ENCODE measurements around the gene IPO4. TPM values are rescaled to one million over a fixed set of nuclear protein-coding genes. Genes with fewer than 3 reads are reported as not detected.

The IPO4 gene
- total and polyA plus RNA-seq, 2 experiments from 2014 or later = 34.2 to 105 TPM

DNA sequence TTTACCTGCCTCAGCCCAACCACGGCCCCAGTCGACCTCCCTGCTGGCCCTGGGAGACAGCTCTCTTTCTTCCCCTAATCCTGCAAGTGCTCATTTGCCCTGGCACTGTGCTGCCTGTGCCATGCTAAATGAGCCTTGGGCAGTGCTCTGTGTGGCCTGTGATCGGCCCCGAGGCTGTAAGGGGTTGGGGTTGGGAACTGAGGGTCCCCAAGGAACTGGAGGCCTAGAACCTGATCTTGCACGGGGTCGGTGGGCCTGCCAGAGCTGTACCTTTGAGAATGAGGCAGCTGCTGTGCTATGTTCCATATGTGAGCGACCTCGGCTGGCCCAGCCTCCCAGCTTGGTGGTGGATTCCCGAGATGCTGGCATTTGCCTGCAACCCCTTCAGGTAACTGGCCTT is 38.6 kb downstream of the IPO4 start (continued):
- TF ChIP-seq, protein P1, sequence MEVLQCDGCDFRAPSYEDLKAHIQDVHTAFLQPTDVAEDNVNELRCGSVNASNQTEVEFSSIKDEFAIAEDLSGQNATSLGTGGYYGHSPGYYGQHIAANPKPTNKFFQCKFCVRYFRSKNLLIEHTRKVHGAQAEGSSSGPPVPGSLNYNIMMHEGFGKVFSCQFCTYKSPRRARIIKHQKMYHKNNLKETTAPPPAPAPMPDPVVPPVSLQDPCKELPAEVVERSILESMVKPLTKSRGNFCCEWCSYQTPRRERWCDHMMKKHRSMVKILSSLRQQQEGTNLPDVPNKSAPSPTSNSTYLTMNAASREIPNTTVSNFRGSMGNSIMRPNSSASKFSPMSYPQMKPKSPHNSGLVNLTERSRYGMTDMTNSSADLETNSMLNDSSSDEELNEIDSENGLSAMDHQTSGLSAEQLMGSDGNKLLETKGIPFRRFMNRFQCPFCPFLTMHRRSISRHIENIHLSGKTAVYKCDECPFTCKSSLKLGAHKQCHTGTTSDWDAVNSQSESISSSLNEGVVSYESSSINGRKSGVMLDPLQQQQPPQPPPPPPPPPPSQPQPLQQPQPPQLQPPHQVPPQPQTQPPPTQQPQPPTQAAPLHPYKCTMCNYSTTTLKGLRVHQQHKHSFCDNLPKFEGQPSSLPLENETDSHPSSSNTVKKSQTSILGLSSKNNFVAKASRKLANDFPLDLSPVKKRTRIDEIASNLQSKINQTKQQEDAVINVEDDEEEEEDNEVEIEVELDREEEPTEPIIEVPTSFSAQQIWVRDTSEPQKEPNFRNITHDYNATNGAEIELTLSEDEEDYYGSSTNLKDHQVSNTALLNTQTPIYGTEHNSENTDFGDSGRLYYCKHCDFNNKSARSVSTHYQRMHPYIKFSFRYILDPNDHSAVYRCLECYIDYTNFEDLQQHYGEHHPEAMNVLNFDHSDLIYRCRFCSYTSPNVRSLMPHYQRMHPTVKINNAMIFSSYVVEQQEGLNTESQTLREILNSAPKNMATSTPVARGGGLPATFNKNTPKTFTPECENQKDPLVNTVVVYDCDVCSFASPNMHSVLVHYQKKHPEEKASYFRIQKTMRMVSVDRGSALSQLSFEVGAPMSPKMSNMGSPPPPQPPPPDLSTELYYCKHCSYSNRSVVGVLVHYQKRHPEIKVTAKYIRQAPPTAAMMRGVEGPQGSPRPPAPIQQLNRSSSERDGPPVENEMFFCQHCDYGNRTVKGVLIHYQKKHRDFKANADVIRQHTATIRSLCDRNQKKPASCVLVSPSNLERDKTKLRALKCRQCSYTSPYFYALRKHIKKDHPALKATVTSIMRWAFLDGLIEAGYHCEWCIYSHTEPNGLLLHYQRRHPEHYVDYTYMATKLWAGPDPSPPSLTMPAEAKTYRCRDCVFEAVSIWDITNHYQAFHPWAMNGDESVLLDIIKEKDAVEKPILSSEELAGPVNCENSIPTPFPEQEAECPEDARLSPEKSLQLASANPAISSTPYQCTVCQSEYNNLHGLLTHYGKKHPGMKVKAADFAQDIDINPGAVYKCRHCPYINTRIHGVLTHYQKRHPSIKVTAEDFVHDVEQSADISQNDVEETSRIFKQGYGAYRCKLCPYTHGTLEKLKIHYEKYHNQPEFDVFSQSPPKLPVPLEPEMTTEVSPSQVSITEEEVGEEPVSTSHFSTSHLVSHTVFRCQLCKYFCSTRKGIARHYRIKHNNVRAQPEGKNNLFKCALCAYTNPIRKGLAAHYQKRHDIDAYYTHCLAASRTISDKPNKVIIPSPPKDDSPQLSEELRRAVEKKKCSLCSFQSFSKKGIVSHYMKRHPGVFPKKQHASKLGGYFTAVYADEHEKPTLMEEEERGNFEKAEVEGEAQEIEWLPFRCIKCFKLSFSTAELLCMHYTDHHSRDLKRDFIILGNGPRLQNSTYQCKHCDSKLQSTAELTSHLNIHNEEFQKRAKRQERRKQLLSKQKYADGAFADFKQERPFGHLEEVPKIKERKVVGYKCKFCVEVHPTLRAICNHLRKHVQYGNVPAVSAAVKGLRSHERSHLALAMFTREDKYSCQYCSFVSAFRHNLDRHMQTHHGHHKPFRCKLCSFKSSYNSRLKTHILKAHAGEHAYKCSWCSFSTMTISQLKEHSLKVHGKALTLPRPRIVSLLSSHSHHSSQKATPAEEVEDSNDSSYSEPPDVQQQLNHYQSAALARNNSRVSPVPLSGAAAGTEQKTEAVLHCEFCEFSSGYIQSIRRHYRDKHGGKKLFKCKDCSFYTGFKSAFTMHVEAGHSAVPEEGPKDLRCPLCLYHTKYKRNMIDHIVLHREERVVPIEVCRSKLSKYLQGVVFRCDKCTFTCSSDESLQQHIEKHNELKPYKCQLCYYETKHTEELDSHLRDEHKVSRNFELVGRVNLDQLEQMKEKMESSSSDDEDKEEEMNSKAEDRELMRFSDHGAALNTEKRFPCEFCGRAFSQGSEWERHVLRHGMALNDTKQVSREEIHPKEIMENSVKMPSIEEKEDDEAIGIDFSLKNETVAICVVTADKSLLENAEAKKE (CRISPR knock-in tag; IDR thresholded peaks at IDR 0.05) = no peak
- TF ChIP-seq POLR2AphosphoS5 (IDR thresholded peaks at IDR 0.05; ENCODE audit: low read depth) (no peak), STAT1 (IDR thresholded peaks at IDR 0.05; ENCODE audit: unreplicated experiment) (no peak), ZNF114 (CRISPR knock-in tag; IDR thresholded peaks at IDR 0.05) (no peak), NANOG (IDR thresholded peaks at IDR 0.05; ENCODE audit: borderline replicate concordance) (no peak), CREB1 (CRISPR knock-in tag; IDR thresholded peaks at IDR 0.05; ENCODE audit: low read depth) (no peak), EZH2 (IDR thresholded peaks at IDR 0.05; ENCODE audit: low read depth, unreplicated experiment) (no peak), EZH2phosphoT487 (IDR thresholded peaks at IDR 0.05; ENCODE audit: unreplicated experiment) (no peak), JUNB (IDR thresholded peaks at IDR 0.05; ENCODE audit: unreplicated experiment) (no peak)
- TF ChIP-seq, protein P2, sequence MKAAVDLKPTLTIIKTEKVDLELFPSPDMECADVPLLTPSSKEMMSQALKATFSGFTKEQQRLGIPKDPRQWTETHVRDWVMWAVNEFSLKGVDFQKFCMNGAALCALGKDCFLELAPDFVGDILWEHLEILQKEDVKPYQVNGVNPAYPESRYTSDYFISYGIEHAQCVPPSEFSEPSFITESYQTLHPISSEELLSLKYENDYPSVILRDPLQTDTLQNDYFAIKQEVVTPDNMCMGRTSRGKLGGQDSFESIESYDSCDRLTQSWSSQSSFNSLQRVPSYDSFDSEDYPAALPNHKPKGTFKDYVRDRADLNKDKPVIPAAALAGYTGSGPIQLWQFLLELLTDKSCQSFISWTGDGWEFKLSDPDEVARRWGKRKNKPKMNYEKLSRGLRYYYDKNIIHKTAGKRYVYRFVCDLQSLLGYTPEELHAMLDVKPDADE (IDR thresholded peaks at IDR 0.05) = no peak
- TF ChIP-seq, protein P3, sequence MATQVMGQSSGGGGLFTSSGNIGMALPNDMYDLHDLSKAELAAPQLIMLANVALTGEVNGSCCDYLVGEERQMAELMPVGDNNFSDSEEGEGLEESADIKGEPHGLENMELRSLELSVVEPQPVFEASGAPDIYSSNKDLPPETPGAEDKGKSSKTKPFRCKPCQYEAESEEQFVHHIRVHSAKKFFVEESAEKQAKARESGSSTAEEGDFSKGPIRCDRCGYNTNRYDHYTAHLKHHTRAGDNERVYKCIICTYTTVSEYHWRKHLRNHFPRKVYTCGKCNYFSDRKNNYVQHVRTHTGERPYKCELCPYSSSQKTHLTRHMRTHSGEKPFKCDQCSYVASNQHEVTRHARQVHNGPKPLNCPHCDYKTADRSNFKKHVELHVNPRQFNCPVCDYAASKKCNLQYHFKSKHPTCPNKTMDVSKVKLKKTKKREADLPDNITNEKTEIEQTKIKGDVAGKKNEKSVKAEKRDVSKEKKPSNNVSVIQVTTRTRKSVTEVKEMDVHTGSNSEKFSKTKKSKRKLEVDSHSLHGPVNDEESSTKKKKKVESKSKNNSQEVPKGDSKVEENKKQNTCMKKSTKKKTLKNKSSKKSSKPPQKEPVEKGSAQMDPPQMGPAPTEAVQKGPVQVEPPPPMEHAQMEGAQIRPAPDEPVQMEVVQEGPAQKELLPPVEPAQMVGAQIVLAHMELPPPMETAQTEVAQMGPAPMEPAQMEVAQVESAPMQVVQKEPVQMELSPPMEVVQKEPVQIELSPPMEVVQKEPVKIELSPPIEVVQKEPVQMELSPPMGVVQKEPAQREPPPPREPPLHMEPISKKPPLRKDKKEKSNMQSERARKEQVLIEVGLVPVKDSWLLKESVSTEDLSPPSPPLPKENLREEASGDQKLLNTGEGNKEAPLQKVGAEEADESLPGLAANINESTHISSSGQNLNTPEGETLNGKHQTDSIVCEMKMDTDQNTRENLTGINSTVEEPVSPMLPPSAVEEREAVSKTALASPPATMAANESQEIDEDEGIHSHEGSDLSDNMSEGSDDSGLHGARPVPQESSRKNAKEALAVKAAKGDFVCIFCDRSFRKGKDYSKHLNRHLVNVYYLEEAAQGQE (IDR thresholded peaks at IDR 0.05; ENCODE audit: unreplicated experiment) = no peak
